ENCODE results near the gene CDYL2. TPM values are rescaled to one million over a fixed set of nuclear protein-coding genes. Genes with fewer than 3 reads are reported as not detected.

The CDYL2 gene
- total and polyA plus RNA-seq, 8 donors = 0.60 to 7.3 (median 1.7) TPM

DNA sequence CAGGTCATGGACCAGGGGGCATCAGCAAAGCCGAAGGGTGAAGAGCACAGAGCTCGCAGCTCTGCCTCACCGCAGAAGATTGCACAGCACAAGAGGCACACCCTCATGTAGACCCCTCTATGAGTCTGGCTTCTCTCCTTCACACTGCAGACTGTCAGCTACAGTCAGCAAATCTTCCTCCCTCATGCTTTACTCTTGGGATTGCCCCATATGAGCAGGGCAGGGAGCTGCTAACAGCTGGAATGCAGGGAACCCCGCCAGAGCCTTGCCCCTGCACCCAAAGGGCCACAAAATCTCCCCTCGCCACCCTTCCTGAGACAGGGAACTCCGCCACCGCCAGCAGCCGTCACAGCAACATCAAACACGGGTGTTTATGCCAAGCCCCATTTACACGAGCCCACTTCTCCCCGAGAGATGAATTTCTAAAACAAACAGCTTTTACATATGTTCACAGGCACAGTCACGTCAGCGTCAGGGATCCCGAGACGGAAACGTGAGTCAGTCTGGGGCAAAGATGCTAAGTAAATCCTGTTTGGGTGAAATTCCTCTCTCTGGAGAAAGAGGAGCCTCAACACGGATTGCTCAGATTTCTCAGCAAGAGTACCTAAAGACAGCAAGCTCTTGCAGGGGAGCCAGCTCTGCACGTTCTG is 121.9 kb downstream of the CDYL2 start:
- WGBS, 5 donors = 71 to 83% (median 80%) methylated on average over 18 of the region's 18 CpGs
- DNase-seq = no peak
- Histone ChIP-seq H3K27me3 (no peaks in the 10 kb centered on the region), H3K27ac (no peak overlapping the region), H3K4me1 (no peaks in the 10 kb centered on the region), H3K36me3 (peaks cover 0 to 9% (median 4%) of the 10 kb centered on the region in 4 donors), H3K4me3 (no peak overlapping the region), H3K9me3 (no peaks in the 10 kb centered on the region)
- TF ChIP-seq, protein P1, sequence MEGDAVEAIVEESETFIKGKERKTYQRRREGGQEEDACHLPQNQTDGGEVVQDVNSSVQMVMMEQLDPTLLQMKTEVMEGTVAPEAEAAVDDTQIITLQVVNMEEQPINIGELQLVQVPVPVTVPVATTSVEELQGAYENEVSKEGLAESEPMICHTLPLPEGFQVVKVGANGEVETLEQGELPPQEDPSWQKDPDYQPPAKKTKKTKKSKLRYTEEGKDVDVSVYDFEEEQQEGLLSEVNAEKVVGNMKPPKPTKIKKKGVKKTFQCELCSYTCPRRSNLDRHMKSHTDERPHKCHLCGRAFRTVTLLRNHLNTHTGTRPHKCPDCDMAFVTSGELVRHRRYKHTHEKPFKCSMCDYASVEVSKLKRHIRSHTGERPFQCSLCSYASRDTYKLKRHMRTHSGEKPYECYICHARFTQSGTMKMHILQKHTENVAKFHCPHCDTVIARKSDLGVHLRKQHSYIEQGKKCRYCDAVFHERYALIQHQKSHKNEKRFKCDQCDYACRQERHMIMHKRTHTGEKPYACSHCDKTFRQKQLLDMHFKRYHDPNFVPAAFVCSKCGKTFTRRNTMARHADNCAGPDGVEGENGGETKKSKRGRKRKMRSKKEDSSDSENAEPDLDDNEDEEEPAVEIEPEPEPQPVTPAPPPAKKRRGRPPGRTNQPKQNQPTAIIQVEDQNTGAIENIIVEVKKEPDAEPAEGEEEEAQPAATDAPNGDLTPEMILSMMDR (IDR thresholded peaks at IDR 0.05) = no peak
- TF ChIP-seq POLR2AphosphoS5 (IDR thresholded peaks at IDR 0.05) (no peak), EP300 (IDR thresholded peaks at IDR 0.05) (no peak), POLR2A (IDR thresholded peaks at IDR 0.05) (no peak)
- intact Hi-C loops (cut with DNase I; ENCODE audit: low total_unique reads) = no loop called here

DNA sequence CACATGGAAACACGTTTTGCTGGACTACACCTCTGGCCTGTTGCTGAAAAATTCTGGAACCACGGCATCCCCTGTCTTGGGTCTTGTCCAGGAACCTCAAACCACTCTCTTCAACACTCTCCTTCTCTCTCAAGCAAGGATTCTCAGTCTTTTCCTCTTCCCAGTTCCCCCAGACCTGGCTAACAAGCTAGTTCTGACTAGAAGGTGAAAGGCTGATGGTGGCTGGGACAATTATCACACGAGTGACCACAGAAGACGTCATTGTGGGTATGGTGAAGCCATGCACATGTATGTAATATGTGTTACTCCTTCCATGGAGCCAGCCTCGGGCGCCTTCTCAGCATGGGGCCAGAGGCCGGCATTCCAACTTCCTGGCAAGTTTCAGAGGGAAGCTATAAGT is 123.0 kb downstream of the CDYL2 start:
- Histone ChIP-seq H3K4me3 (no peak overlapping the region), H3K27ac (no peak overlapping the region), H3K27me3 (no peaks in the 10 kb centered on the region), H3K36me3 (peaks cover 0 to 9% (median 4%) of the 10 kb centered on the region in 4 donors), H3K4me1 (no peaks in the 10 kb centered on the region), H3K9me3 (no peaks in the 10 kb centered on the region)
- no peak for DNase-seq
- WGBS, 5 donors = 88 to 96% (median 92%) methylated on average over 7 of the region's 7 CpGs
- no peak for TF ChIP-seq POLR2AphosphoS5 (IDR thresholded peaks at IDR 0.05)
- no peak for TF ChIP-seq EP300 (IDR thresholded peaks at IDR 0.05)
- TF ChIP-seq, protein P1 (IDR thresholded peaks at IDR 0.05) = no peak
- no peak for TF ChIP-seq POLR2A (IDR thresholded peaks at IDR 0.05)
- intact Hi-C loops (cut with DNase I; ENCODE audit: low total_unique reads) = no loop called here

DNA sequence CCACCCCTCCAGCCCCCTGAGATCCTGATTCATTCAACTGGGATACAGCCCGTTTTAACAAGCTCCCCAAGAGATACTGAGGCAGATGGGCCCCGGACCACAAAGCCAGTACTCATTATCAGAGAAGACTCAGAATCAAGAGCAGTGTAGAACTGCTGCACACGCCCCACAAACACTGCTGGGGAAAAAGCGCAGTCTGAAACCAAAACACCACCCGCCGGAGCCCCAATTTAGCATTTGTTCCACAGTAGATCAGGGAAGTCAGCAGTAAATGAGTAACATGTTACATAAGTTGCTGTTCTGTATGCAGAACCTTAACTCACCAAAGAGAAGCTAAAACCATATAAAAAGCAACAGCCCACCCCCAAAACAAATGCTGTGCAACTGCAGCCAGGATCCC is 123.6 kb downstream of the CDYL2 start:
- no peaks in the 10 kb centered on the region for H3K27me3 ChIP-seq
- DNase-seq = no peak
- no peak overlapping the region for H3K27ac ChIP-seq
- TF ChIP-seq, protein P1 (IDR thresholded peaks at IDR 0.05) = no peak
- TF ChIP-seq POLR2A (IDR thresholded peaks at IDR 0.05) = no peak
- TF ChIP-seq EP300 (IDR thresholded peaks at IDR 0.05) = no peak
- no peak for TF ChIP-seq POLR2AphosphoS5 (IDR thresholded peaks at IDR 0.05)
- H3K4me1 ChIP-seq = peaks cover 0 to under 1% (median 0%) of the 10 kb centered on the region in 4 donors
- H3K36me3 ChIP-seq = peaks cover 0 to 9% (median 4%) of the 10 kb centered on the region in 4 donors
- H3K4me3 ChIP-seq = no peak overlapping the region
- H3K9me3 ChIP-seq = no peaks in the 10 kb centered on the region
- intact Hi-C loops (cut with DNase I; ENCODE audit: low total_unique reads) = no loop called here
- 82 to 97% (median 86%) methylated on average over 6 of the region's 6 CpGs for WGBS, 5 donors

GRCh38 chr16:80680046-80680445 is 124.4 kb downstream of the CDYL2 start:
- TF ChIP-seq POLR2A (IDR thresholded peaks at IDR 0.05) = no peak
- TF ChIP-seq EP300 (IDR thresholded peaks at IDR 0.05) = no peak
- no peak for TF ChIP-seq POLR2AphosphoS5 (IDR thresholded peaks at IDR 0.05)
- TF ChIP-seq, protein P1 (IDR thresholded peaks at IDR 0.05) = no peak
- H3K36me3 ChIP-seq = peaks cover 0 to 9% (median 4%) of the 10 kb centered on the region in 4 donors
- no peak overlapping the region for H3K4me3 ChIP-seq
- intact Hi-C loops (cut with DNase I; ENCODE audit: low total_unique reads) = no loop called here
- peaks cover 0 to 3% (median 0%) of the 10 kb centered on the region in 4 donors for H3K4me1 ChIP-seq
- no peak for DNase-seq
- no peaks in the 10 kb centered on the region for H3K27me3 ChIP-seq
- WGBS, 5 donors = 77 to 83% (median 82%) methylated on average over 7 of the region's 7 CpGs
- no peak overlapping the region for H3K27ac ChIP-seq
- no peaks in the 10 kb centered on the region for H3K9me3 ChIP-seq

Data from stomach (tissue), 9 donors.